ENCODE measurements around the gene EFEMP2. TPM values are rescaled to one million over a fixed set of nuclear protein-coding genes. Genes with fewer than 3 reads are reported as not detected.

EFEMP2 gene
- total RNA-seq (138 and 161 TPM in 2 replicates), polyA plus RNA-seq (216 and 267 TPM in 2 replicates)

DNA sequence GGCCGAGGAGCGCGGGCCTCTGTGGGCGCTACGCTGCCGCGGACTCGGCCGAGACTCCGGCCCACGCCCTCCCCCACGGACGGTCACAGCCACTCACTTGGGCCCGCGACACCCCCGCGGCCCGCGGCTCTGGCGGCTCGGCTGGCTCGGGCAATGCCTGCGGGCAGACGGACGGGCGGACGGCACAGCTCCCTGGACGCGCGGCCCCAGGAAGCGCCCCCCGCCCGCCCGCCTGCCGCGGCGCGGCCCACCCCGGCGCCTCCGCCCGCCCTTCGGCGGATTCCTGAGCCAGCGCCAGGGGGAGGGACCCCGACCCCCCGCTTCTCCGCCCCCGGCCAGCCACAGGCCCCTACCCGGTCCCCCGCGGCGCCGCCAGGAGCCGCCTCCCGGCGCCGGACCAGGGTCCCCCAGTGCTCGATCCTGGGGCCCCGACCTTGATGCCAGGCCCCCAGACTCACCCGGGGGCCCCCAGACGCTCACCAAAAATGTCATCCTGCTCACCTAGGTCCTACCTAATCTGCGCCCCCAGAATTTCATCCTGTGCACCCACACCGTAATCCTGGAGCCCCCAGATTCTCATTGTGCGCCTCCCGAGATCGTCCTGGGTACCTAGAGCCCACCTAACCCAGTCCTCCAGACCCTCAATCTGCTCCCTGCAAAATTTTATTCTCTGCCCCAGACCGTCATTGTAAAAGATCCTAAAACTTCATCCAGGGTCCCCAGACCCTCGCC lies at the start of gene EFEMP2:
EFEMP2 (minus strand) TSS at position 215 of the 732 bp plus-strand sequence. CDS start 446 bp downstream, outside the sequence.
- H3K27ac ChIP-seq = peak within 1 kb of the TSS; percentile 97
- H3K4me3 ChIP-seq = peak within 1 kb of the TSS; percentile 95
- TF ChIP-seq, protein P1, sequence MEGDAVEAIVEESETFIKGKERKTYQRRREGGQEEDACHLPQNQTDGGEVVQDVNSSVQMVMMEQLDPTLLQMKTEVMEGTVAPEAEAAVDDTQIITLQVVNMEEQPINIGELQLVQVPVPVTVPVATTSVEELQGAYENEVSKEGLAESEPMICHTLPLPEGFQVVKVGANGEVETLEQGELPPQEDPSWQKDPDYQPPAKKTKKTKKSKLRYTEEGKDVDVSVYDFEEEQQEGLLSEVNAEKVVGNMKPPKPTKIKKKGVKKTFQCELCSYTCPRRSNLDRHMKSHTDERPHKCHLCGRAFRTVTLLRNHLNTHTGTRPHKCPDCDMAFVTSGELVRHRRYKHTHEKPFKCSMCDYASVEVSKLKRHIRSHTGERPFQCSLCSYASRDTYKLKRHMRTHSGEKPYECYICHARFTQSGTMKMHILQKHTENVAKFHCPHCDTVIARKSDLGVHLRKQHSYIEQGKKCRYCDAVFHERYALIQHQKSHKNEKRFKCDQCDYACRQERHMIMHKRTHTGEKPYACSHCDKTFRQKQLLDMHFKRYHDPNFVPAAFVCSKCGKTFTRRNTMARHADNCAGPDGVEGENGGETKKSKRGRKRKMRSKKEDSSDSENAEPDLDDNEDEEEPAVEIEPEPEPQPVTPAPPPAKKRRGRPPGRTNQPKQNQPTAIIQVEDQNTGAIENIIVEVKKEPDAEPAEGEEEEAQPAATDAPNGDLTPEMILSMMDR (IDR thresholded peaks at IDR 0.05; ENCODE audit: low read depth, low read length) = no peak
- no peaks in the 10 kb centered on the region for H3K4me1 ChIP-seq (ENCODE audit: low read depth)
- no peaks in the 10 kb centered on the region for H3K27me3 ChIP-seq
- H3K9me3 ChIP-seq (ENCODE audit: low read depth) = no peaks in the 10 kb centered on the region
- peak; percentile 68 to 80 for DNase-seq (ENCODE audit: low read depth in 1 of 2, low spot score in 1 of 2)
- peaks cover 10% of the 10 kb centered on the region for H3K36me3 ChIP-seq

DNA sequence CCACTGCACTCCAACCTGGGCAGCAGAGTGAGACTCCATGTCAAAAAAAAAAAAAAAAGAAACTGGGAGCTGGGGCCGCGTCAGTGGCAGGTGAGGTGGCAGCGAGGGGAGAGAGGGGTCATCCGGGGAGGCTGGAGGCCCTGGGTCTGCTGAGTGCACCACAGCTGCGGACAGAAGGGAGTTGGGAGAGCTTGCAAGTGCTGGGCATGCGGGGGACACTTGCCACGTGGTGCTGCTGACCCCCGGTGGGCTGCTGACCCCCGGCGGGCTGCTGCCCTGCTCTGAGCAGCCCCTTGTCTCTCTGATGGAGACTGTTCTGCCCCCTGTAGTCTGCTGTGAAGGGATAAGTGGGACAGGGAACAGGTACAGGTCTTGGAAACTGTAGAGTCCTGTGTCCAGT lies 49.3 kb upstream of the EFEMP2 start:
- DNase-seq (ENCODE audit: low read depth in 1 of 2, low spot score in 1 of 2) = no peak
- Histone ChIP-seq H3K4me1 (ENCODE audit: low read depth) (peaks cover 4% of the 10 kb centered on the region), H3K27me3 (no peaks in the 10 kb centered on the region), H3K9me3 (ENCODE audit: low read depth) (no peaks in the 10 kb centered on the region), H3K27ac (no peak overlapping the region), H3K36me3 (peaks cover 6% of the 10 kb centered on the region), H3K4me3 (no peak overlapping the region)
- TF ChIP-seq, protein P1 (IDR thresholded peaks at IDR 0.05; ENCODE audit: low read depth, low read length) = no peak

DNA sequence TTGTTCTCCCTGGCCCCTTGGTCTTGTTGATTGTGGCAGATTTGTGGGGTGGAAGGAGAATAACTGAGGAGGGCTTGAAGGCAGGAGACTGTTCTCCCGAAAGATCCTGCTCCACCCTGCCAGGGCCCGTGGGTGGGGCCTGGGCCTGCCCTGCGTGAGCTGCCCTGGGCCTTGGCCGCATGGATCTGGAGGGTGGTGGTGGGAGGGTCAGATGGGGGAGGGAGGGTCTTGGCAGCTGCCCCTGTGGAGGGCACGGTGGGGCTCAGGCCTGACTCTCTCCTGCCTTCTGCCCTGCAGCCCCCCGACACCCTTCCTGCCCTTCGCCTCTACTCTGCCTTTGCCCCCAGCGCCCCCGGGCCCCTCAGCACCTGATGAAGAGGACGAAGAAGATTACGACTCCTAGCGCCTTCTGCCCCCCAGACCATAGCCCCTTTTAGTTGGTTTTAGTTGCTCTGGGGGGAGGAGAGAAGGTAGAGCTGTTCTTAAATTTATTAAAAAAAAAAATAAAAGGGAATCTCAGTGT lies 48.5 kb upstream of the EFEMP2 start:
- Histone ChIP-seq H3K4me1 (ENCODE audit: low read depth) (peaks cover 4% of the 10 kb centered on the region), H3K27me3 (no peaks in the 10 kb centered on the region), H3K4me3 (no peak overlapping the region), H3K27ac (no peak overlapping the region), H3K36me3 (peaks cover 6% of the 10 kb centered on the region), H3K9me3 (ENCODE audit: low read depth) (no peaks in the 10 kb centered on the region)
- DNase-seq (ENCODE audit: low read depth in 1 of 2, low spot score in 1 of 2) = no peak
- TF ChIP-seq, protein P1 (IDR thresholded peaks at IDR 0.05; ENCODE audit: low read depth, low read length) = no peak

DNA sequence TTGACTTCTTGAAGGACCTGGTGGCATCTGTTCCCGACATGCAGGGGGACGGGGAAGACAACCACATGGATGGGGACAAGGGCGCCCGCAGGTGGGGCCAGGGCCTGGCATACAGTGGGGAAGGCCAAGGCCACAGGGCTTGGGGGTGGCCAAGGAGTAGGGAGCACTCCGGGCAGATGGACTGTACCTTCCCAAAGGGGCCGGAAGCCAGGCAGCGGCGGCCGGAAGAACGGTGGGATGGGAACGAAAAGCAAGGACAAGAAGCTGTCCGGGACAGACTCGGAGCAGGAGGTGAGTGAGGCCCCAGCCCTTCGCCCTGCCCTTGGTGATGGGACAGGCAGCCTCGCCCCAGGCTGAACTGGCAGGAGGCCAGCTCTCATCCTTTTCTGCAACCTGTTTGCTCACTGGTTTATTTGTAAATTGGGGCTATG lies 47.8 kb upstream of the EFEMP2 start:
- Histone ChIP-seq H3K4me1 (ENCODE audit: low read depth) (peaks cover 4% of the 10 kb centered on the region), H3K9me3 (ENCODE audit: low read depth) (no peaks in the 10 kb centered on the region), H3K27ac (no peak overlapping the region), H3K4me3 (peak overlapping the region; percentile 67), H3K27me3 (no peaks in the 10 kb centered on the region), H3K36me3 (peaks cover 6% of the 10 kb centered on the region)
- DNase-seq (ENCODE audit: low read depth in 1 of 2, low spot score in 1 of 2) = no peak
- TF ChIP-seq, protein P1 (IDR thresholded peaks at IDR 0.05; ENCODE audit: low read depth, low read length) = no peak

DNA sequence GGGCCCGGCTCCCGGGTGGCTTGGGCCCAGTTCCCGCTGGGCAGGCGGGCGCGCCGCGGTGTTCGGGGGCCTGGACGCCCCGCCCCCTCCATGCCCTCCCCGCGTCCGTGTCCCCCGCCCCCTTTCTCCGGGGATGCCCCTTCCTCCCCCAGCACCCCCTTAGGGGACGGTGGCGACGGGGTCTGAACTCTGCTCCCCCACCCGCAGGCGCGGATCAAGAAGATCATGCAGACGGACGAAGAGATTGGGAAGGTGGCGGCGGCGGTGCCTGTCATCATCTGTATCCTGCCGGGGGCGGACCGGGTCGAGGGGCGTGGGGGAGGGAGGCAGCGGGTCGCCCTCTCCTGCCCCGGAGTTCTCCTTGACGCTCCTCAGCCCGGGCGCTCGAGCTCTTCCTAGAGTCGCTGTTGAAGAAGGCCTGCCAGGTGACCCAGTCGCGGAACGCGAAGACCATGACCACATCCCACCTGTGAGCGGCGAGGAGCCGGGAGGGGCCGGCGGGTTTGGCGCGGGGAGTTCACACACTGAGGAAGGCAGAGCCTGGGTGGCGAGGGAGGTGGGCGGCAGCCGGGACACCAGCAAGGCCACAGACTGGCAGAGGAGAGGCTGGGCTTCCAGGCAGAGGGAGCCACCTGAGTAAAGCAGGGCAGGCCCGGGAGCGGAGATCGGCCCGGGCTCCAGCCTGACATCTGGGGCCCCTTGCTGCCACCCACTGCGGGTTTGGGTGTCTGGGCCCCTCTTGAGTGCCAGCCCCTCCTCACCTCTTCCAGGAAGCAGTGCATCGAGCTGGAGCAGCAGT lies 47.2 kb upstream of the EFEMP2 start:
- no peaks in the 10 kb centered on the region for H3K9me3 ChIP-seq (ENCODE audit: low read depth)
- peaks cover 6% of the 10 kb centered on the region for H3K36me3 ChIP-seq
- H3K27ac ChIP-seq = peak overlapping the region; percentile 49
- no peaks in the 10 kb centered on the region for H3K27me3 ChIP-seq
- peak overlapping the region; percentile 67 for H3K4me3 ChIP-seq
- peaks cover 4% of the 10 kb centered on the region for H3K4me1 ChIP-seq (ENCODE audit: low read depth)
- TF ChIP-seq, protein P1 (IDR thresholded peaks at IDR 0.05; ENCODE audit: low read depth, low read length) = no peak
- peak in 1 of 2 donors; percentile 60 for DNase-seq (ENCODE audit: low read depth in 1 of 2, low spot score in 1 of 2)

Measured in cardiac muscle cell (in vitro differentiated cells and primary cell).